HG03135 (cell line): ENCODE results near the gene NKD1.
"Not testable (repeated sequence)": the region's sequence is repeated elsewhere in the genome, so short reads cannot be mapped to it uniquely, and the experiment has no call there.

Experiments used
- ATAC-seq: cut with Tn5 transposase; IDR thresholded peaks from one replicate; pipeline ENCODE4 v1.9.1; 2021; ENCODE audit warnings: mild to moderate bottlenecking, moderate library complexity; ENCODE audit not compliant: unreplicated experiment

The NKD1 gene

GRCh38 chr16:50576403-50577113 is 28.4 kb downstream of the NKD1 start:
- ATAC-seq: no peak

- ATAC-seq: no peak
Observed at GRCh38 chr16:50578137-50578536, 29.9 kb downstream of the NKD1 start.

GRCh38 chr16:50579373-50579772 is 31.2 kb downstream of the NKD1 start:
- not testable (repeated sequence) for ATAC-seq

- ATAC-seq: no peak
Observed at GRCh38 chr16:50580180-50580798, 32.1 kb downstream of the NKD1 start.

- no peak for ATAC-seq
Observed at GRCh38 chr16:50581845-50582244, 33.6 kb downstream of the NKD1 start.

GRCh38 chr16:50583211-50583610 is 35.0 kb downstream of the NKD1 start:
- no peak for ATAC-seq

- no peak for ATAC-seq
Observed at GRCh38 chr16:50584033-50584722, 36.0 kb downstream of the NKD1 start.

GRCh38 chr16:50585331-50585776 is 37.2 kb downstream of the NKD1 start:
- no peak for ATAC-seq

- ATAC-seq: no peak
Observed at GRCh38 chr16:50587543-50587942, 39.3 kb downstream of the NKD1 start.

- no peak for ATAC-seq
Observed at GRCh38 chr16:50588276-50588675, 40.1 kb downstream of the NKD1 start.

GRCh38 chr16:50591209-50591608 is 43.0 kb downstream of the NKD1 start:
- ATAC-seq: no peak

GRCh38 chr16:50591800-50592771 is 43.9 kb downstream of the NKD1 start:
- no peak for ATAC-seq

GRCh38 chr16:50592996-50593395 is 44.8 kb downstream of the NKD1 start:
- no peak for ATAC-seq

- no peak for ATAC-seq
Observed at GRCh38 chr16:50593410-50594150, 45.4 kb downstream of the NKD1 start.

GRCh38 chr16:50594308-50595260 is 46.4 kb downstream of the NKD1 start:
- no peak for ATAC-seq

GRCh38 chr16:50595859-50596258 is 47.7 kb downstream of the NKD1 start:
- ATAC-seq: no peak

GRCh38 chr16:50596762-50597450 is 48.7 kb downstream of the NKD1 start:
- ATAC-seq: no peak

GRCh38 chr16:50597563-50598255 is 49.5 kb downstream of the NKD1 start:
- ATAC-seq: no peak
